K562 (cell line): ENCODE data around the gene ZNF385C. TPM values are rescaled to one million over a fixed set of nuclear protein-coding genes. Genes with fewer than 3 reads are reported as not detected.

Source experiments
- CC2D1A ChIP-seq: fragments of 450-650 bp; IDR thresholded peaks from 2 replicates; pipeline ENCODE4 v1.6.1; 2017; ENCODE audit warnings: mild to moderate bottlenecking
- CREB3L1 ChIP-seq: fragments of 450-650 bp; IDR thresholded peaks from 2 replicates; pipeline ENCODE4 v1.6.1; 2014; ENCODE audit warnings: low read depth, mild to moderate bottlenecking, moderate library complexity, borderline replicate concordance
- DEAF1 ChIP-seq: fragments of 450-650 bp; formaldehyde crosslinking; IDR thresholded peaks from 2 replicates; pipeline ENCODE4 v1.4.0; 2020; ENCODE audit warnings: mild to moderate bottlenecking, moderate library complexity
- DMBX1 ChIP-seq: fragments of 250-450 bp; sonication (Bioruptor Pico); IDR thresholded peaks from 2 replicates; pipeline ENCODE4 v1.8.0; 2022; ENCODE audit warnings: inconsistent platforms, mild to moderate bottlenecking, moderate library complexity, borderline replicate concordance
- DPF2 ChIP-seq: fragments of 450-650 bp; IDR thresholded peaks from 2 replicates; pipeline ENCODE4 v1.6.1; 2016
- FOXP1 ChIP-seq: sonication (generic); formaldehyde crosslinking; IDR thresholded peaks from 2 replicates; pipeline ENCODE4 v1.8.0; 2022; ENCODE audit warnings: mild to moderate bottlenecking, missing genetic modification reagents
- KHSRP ChIP-seq: fragments of 450-650 bp; IDR thresholded peaks from 2 replicates; pipeline ENCODE4 v1.6.1; 2017
- KLF13 ChIP-seq: fragments of 450-650 bp; IDR thresholded peaks from 2 replicates; pipeline ENCODE4 v1.6.1; 2016; ENCODE audit warnings: missing genetic modification characterization, low read depth, mild to moderate bottlenecking, missing compliant biosample characterization, moderate library complexity, borderline replicate concordance
- L3MBTL2 ChIP-seq: fragments of 450-650 bp; IDR thresholded peaks from 2 replicates; pipeline ENCODE4 v1.6.1; 2016; ENCODE audit warnings: mild to moderate bottlenecking, moderate library complexity
- MNT ChIP-seq, 2 experiments: fragments of 450-650 bp; conservative IDR thresholded peaks; 2 replicates each; pipeline ENCODE4 v1.6.1; 2017; ENCODE audit warnings: mild to moderate bottlenecking in 2 of 2, moderate library complexity in 2 of 2
- MYC ChIP-seq, 2 experiments: fragments of 250-450 bp in 1 of 2; sonication (Bioruptor Pico) in 1 of 2; IDR thresholded peaks; 2 replicates each; pipeline versions ENCODE4 v1.5.1 to v1.6.1; 2012 to 2021; ENCODE audit warnings: low read depth in 2 of 2, borderline replicate concordance in 1 of 2, improper control_type of control experiment in 1 of 2, low read length in 1 of 2, mild to moderate bottlenecking in 1 of 2, moderate library complexity in 1 of 2
- NONO ChIP-seq, 2 experiments: fragments of 200-400 bp in 1 of 2; fragments of 450-650 bp in 1 of 2; formaldehyde crosslinking in 1 of 2; IDR thresholded peaks; 2 replicates each; pipeline ENCODE4 v1.6.1; 2017; ENCODE audit warnings: low read depth in 2 of 2, mild to moderate bottlenecking in 2 of 2, moderate library complexity in 2 of 2, low read length in 1 of 2
- POU5F1 ChIP-seq: fragments of 150-350 bp; IDR thresholded peaks from 2 replicates; pipeline ENCODE4 v1.6.1; 2014; ENCODE audit warnings: borderline replicate concordance, low read length, low read depth, mild to moderate bottlenecking; ENCODE audit not compliant: partially characterized antibody
- SIX5 ChIP-seq, 2 experiments: IDR thresholded peaks; 2 replicates each; pipeline ENCODE4 v1.6.1; 2011; ENCODE audit warnings: low read length in 2 of 2, borderline replicate concordance in 1 of 2, low read depth in 1 of 2, mild to moderate bottlenecking in 1 of 2, moderate library complexity in 1 of 2; ENCODE audit not compliant: insufficient read depth in 1 of 2
- SOX6 ChIP-seq: fragments of 450-650 bp; IDR thresholded peaks from 2 replicates; pipeline ENCODE4 v1.6.1; 2014; ENCODE audit warnings: mild to moderate bottlenecking
- SUPT5H ChIP-seq: fragments of 450-650 bp; IDR thresholded peaks from 2 replicates; pipeline ENCODE4 v1.6.1; 2016
- TBP ChIP-seq: optimal IDR thresholded peaks from 2 replicates; pipeline ENCODE3; 2011; ENCODE audit warnings: low read depth, low read length, improper control_type of control experiment
- TCF15 ChIP-seq: fragments of 250-450 bp; sonication (Bioruptor Pico); IDR thresholded peaks from 2 replicates; pipeline ENCODE4 v1.8.0; 2022; ENCODE audit warnings: moderate library complexity, mild to moderate bottlenecking, inconsistent platforms
- ZBTB43 ChIP-seq: sonication (generic); formaldehyde crosslinking; IDR thresholded peaks from 2 replicates; pipeline ENCODE4 v1.8.0; 2023; ENCODE audit warnings: mild to moderate bottlenecking, missing genetic modification reagents
- ZC3H8 ChIP-seq: fragments of 450-650 bp; IDR thresholded peaks from 2 replicates; pipeline ENCODE4 v1.6.1; 2017
- ZNF239 ChIP-seq: fragments of 250-450 bp; sonication (Bioruptor Pico); IDR thresholded peaks from 2 replicates; pipeline ENCODE4 v1.4.0; 2020; ENCODE audit warnings: mild to moderate bottlenecking
- ZNF354B ChIP-seq: fragments of 250-450 bp; sonication (Bioruptor Pico); IDR thresholded peaks from 2 replicates; pipeline ENCODE4 v1.4.0; 2020
- polyA plus RNA-seq, 8 experiments: library from polyadenylated mRNA; depleted of rRNA in 4 of 8; stranded (reverse) in 5 of 8; unstranded in 3 of 8; fragments of >200 nt; fragmentation: Nextera tagmentation in 2 of 8; fragmentation: Illumina TruSeq in 1 of 8; extraction: Ambion mirVana in 2 of 8; extraction: Trizol in 1 of 8; gene quantifications; 2 replicates each; pipeline versions ENCODE4 v1.2.1 to v1.2.3, GENCODE V29; 2011 to 2014; ENCODE audit warnings: inconsistent platforms in 1 of 8, missing spikeins in 1 of 8
- total RNA-seq, 7 experiments: library from RNA; depleted of rRNA in 6 of 7; stranded (reverse); fragments of >200 nt in 6 of 7; fragmentation: Illumina TruSeq in 2 of 7; extraction: Trizol in 2 of 7; gene quantifications; 2 replicates each; pipeline versions ENCODE4 v1.2.1 to v1.2.3, GENCODE V29; 2011 to 2021; ENCODE audit warnings: low replicate concordance in 1 of 7

Gene ZNF385C
- total and polyA plus RNA-seq, 9 of the 15 experiments (the other 6 are each of a cell fraction or from before 2014, with no cell fraction given), result 0.03 to 0.35 (median 0.18) TPM; not detected in 1

GRCh38 chr17:42101513-42102292 is 3.4 kb upstream of the ZNF385C start (continued):
- TF ChIP-seq DPF2 (no peak), CREB3L1 (no peak), KHSRP (no peak), CC2D1A (peak; percentile 60), NONO (IDR thresholded peaks at IDR 0.05; ENCODE audit: low read depth in 2 of 2, low read length in 1 of 2) (no peak), SOX6 (no peak), ZNF354B (CRISPR knock-in tag) (no peak), ZC3H8 (no peak), ZBTB43 (CRISPR knock-in tag) (no peak), SUPT5H (no peak), DEAF1 (CRISPR knock-in tag) (peak; percentile 63; the same call in 1 of the 2 replicates), TCF15 (no peak), MNT (conservative IDR thresholded peaks at IDR 0.05) (no peak), POU5F1 (no peak), MYC (IDR thresholded peaks at IDR 0.05; ENCODE audit: low read depth, low read length) (0 out of 2 replicates have a peak, but pooled peaks have one; percentile 18), MYC (CRISPR knock-in tag; IDR thresholded peaks at IDR 0.05; ENCODE audit: borderline replicate concordance, low read depth) (no peak), SIX5 (IDR thresholded peaks at IDR 0.05; ENCODE audit: borderline replicate concordance in 1 of 2, insufficient read depth in 1 of 2, low read depth in 1 of 2, low read length in 2 of 2) (no peak), ZNF239 (no peak), KLF13 (no peak), DMBX1 (CRISPR knock-in tag) (no peak), TBP (no peak), FOXP1 (CRISPR knock-in tag) (no peak), L3MBTL2 (no peak)
